NK-92 treated with Interleukin-12 subunit alpha and Interleukin-12 subunit beta, amount 100 ng/mL, for 24 hours (cell line): Measurements from ENCODE around the gene ALG12.

Source experiments
- DNase-seq: peaks from one replicate; lab custom pipeline; 2025; lab: John Stamatoyannopoulos, UW

ALG12 gene

GRCh38 chr22:49929994-49930575 lies 11.8 kb upstream of the ALG12 start:
- DNase-seq, result no peak

- DNase-seq, result peak; percentile 27
These were observed 11.2 kb upstream of the ALG12 start for GRCh38 chr22:49929211-49929979.

- no peak for DNase-seq
These were observed 10.4 kb upstream of the ALG12 start for GRCh38 chr22:49928555-49929210.

- no peak for DNase-seq
These were observed 9.9 kb upstream of the ALG12 start for GRCh38 chr22:49928185-49928495.

- no peak for DNase-seq
These were observed 9.4 kb upstream of the ALG12 start for GRCh38 chr22:49927483-49928184.

- DNase-seq, result no peak
These were observed 8.7 kb upstream of the ALG12 start for GRCh38 chr22:49926916-49927315.

- DNase-seq, result no peak
These were observed 7.4 kb upstream of the ALG12 start for GRCh38 chr22:49925525-49926128.

- no peak for DNase-seq
These were observed 6.0 kb upstream of the ALG12 start for GRCh38 chr22:49924113-49924833.

GRCh38 chr22:49923445-49923844 lies 5.2 kb upstream of the ALG12 start:
- DNase-seq, result no peak

- DNase-seq, result no peak
These were observed 4.7 kb upstream of the ALG12 start for GRCh38 chr22:49922926-49923325.

GRCh38 chr22:49922484-49922883 lies 4.2 kb upstream of the ALG12 start:
- no peak for DNase-seq

GRCh38 chr22:49921508-49922278 lies 3.5 kb upstream of the ALG12 start:
- DNase-seq, result no peak

GRCh38 chr22:49920859-49921258 lies 2.6 kb upstream of the ALG12 start:
- no peak for DNase-seq

GRCh38 chr22:49918911-49919881 lies 958 bp upstream of the ALG12 start:
- no peak for DNase-seq

GRCh38 chr22:49916831-49917230 lies 1.4 kb downstream of the ALG12 start:
- DNase-seq, result no peak

GRCh38 chr22:49915610-49916009 lies 2.6 kb downstream of the ALG12 start:
- no peak for DNase-seq

GRCh38 chr22:49914256-49914655 lies 4.0 kb downstream of the ALG12 start:
- no peak for DNase-seq

GRCh38 chr22:49913446-49913845 lies 4.8 kb downstream of the ALG12 start:
- DNase-seq, result no peak

GRCh38 chr22:49913026-49913425 lies 5.2 kb downstream of the ALG12 start:
- DNase-seq, result no peak
